CD4-positive, alpha-beta memory T cell (primary cell): Measurements from ENCODE around the gene PDE3B. TPM values are rescaled to one million over a fixed set of nuclear protein-coding genes. Genes with fewer than 3 reads are reported as not detected.

Experiments
- CTCF ChIA-PET: fragments of 350-600 bp; sonication (Branson Sonifier 250); formaldehyde crosslinking; loops from one replicate; lab custom pipeline; 2021; ENCODE audit warnings: inconsistent platforms; ENCODE audit not compliant: partially characterized antibody; lab: Charles Lee
- POLR2A ChIA-PET: fragments of 350-600 bp; sonication (Branson Sonifier 250); formaldehyde crosslinking; loops from one replicate; lab custom pipeline; 2021; ENCODE audit not compliant: partially characterized antibody; lab: Charles Lee
- DNase-seq, 5 donors: peaks; one replicate each; pipeline versions ENCODE4 v3.0.0 to v3.0.0-alpha.2; 2020 to 2022; ENCODE audit warnings: mixed read lengths in 1 of 5
- H3K27ac ChIP-seq: one replicate; pipeline ENCODE4 v1.7.0; 2013; ENCODE audit warnings: low read depth, low read length
- H3K27me3 ChIP-seq: 2 replicates; pipeline ENCODE4 v1.7.0; 2013; ENCODE audit warnings: mild to moderate bottlenecking, low read length, moderate library complexity; ENCODE audit not compliant: insufficient read depth
- H3K36me3 ChIP-seq: 2 replicates; pipeline ENCODE4 v1.7.0; 2013; ENCODE audit warnings: mild to moderate bottlenecking, low read length, moderate library complexity; ENCODE audit not compliant: insufficient read depth
- H3K4me1 ChIP-seq: 2 replicates; pipeline ENCODE4 v1.7.0; 2013; ENCODE audit warnings: mild to moderate bottlenecking, low read length, moderate library complexity; ENCODE audit not compliant: insufficient read depth
- H3K4me3 ChIP-seq, 2 donors: one replicate each; pipeline ENCODE4 v1.7.0; 2013; ENCODE audit warnings: low read length in 2 of 2, mild to moderate bottlenecking in 1 of 2
- H3K9me3 ChIP-seq, 2 donors: one replicate each; pipeline ENCODE4 v1.7.0; 2013; ENCODE audit warnings: low read length in 2 of 2, control low read depth in 1 of 2; ENCODE audit not compliant: control insufficient read depth in 1 of 2
- H3K27ac Mint-ChIP-seq, 7 donors: one replicate each; pipeline ENCODE4 v1.8.0; 2020 to 2021; ENCODE audit warnings: mixed read lengths in 7 of 7, mild to moderate bottlenecking in 6 of 7, inconsistent platforms in 3 of 7, moderate library complexity in 3 of 7
- H3K27me3 Mint-ChIP-seq, 2 donors: one replicate each; pipeline ENCODE4 v1.8.0; 2020 to 2021; ENCODE audit warnings: mixed read lengths in 2 of 2
- H3K36me3 Mint-ChIP-seq, 2 donors: one replicate each; pipeline ENCODE4 v1.8.0; 2020 to 2021; ENCODE audit warnings: mixed read lengths in 2 of 2, inconsistent platforms in 1 of 2, mild to moderate bottlenecking in 1 of 2
- H3K4me1 Mint-ChIP-seq, 4 donors: one replicate each; pipeline ENCODE4 v1.8.0; 2020 to 2021; ENCODE audit warnings: mixed read lengths in 4 of 4, mild to moderate bottlenecking in 1 of 4
- H3K4me3 Mint-ChIP-seq, 8 donors: one replicate each; pipeline ENCODE4 v1.8.0; 2020 to 2021; ENCODE audit warnings: mixed read lengths in 8 of 8, mild to moderate bottlenecking in 7 of 8, moderate library complexity in 6 of 8, inconsistent platforms in 3 of 8
- H3K9me3 Mint-ChIP-seq, 8 donors: one replicate each; pipeline ENCODE4 v1.8.0; 2020 to 2021; ENCODE audit warnings: mixed read lengths in 8 of 8, mild to moderate bottlenecking in 5 of 8, inconsistent platforms in 3 of 8, moderate library complexity in 1 of 8
- intact Hi-C: fragments of 100-400 bp; cut with micrococcal nuclease; formaldehyde crosslinking; loops from one replicate; pipeline ENCODE4 v1.15.1; 2023
- polyA plus RNA-seq, 2 donors: library from polyadenylated mRNA; unstranded; fragments of 300-500 nt; fragmentation: Illumina TruSeq; gene quantifications; one replicate each; pipeline ENCODE4 v1.2.3, GENCODE V29; 2021
- total RNA-seq, 2 experiments: library from RNA; stranded (reverse); gene quantifications; one replicate each; pipeline ENCODE4 v1.2.3, GENCODE V29; 2021

Gene PDE3B
- total and polyA plus RNA-seq, 4 experiments from 2014 or later: 34.1 to 222 (median 131) TPM

DNA sequence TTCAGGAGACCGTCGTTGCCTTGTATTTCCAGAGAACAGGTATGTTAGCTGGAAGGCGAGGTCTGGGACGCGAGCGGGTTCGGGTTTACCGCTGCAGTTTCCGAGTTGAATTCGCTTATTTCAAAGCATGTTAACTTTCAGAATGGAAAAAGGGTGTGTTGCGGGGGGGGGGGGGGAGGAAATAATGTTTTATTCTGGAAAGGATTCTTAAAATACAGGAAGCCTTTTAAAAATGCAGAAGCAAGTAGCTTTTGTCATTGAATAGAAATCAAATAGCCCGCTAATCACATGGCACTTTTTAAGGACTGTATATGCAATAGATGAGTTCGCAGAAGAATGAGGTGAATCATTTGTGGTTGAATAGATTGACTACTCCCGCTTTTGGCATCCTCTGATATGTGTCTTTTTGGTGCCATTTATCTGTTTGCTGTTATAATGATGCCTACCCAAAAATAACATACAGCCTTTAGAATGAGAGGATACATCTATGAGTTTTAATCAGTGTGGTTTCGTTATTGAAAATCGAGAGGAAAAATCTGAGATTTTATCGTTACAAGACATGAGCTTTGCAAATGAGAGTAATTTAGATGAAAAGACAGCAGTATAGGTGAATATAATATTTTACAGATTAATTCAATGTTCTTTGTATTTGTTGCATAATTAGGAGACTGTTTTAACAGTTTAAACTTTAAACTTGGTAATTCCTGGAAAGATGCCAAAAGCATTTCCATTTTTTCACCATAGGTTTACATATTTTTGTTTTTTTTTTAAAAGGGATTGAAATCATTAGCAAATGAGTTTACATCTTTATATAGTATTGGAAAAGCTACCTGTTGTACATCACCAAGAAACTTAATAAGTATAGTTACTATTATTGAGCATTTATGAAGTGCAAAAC, 1.7 kb downstream of the PDE3B start:
- Histone ChIP-seq H3K4me1 (peaks cover 67% of the 10 kb centered on the region), H3K27ac (peak overlapping the region; percentile 68), H3K36me3 (no peaks in the 10 kb centered on the region), H3K9me3 (no peaks in the 10 kb centered on the region), H3K27me3 (no peaks in the 10 kb centered on the region), H3K4me3 (peak overlapping the region; percentile 89 to 95)
- intact Hi-C loops: loop anchor here (1.0 to 5.0 kb wide), 5 partner anchors 14 to 259 kb away; partner anchors contain the start of gene CYP2R1
- Mint-ChIP-seq H3K4me3 (peak overlapping the region; percentile 91 to 97 (median 95)), H3K36me3 (peaks cover 18 to 31% of the 10 kb centered on the region in 2 donors), H3K27me3 (peaks cover 0 to 4% of the 10 kb centered on the region in 2 donors), H3K4me1 (peaks cover 45 to 70% (median 58%) of the 10 kb centered on the region in 4 donors), H3K27ac (peak overlapping the region; percentile 25 to 94 (median 91)), H3K9me3 (no peaks in the 10 kb centered on the region)
- DNase-seq: peak; percentile 34 to 56 (median 46)
- CTCF ChIA-PET: interaction anchor here (0.7 to 4.4 kb wide), 34 partner anchors 8 to 262 kb away, joined by 3 to 52 read pairs (median 5); partner anchors contain the start of genes CYP2R1 and PSMA1
- POLR2A ChIA-PET: interaction anchor here (0.7 to 6.2 kb wide), 41 partner anchors 9 to 262 kb away, joined by 3 to 168 read pairs (median 6); partner anchors contain the start of genes COPB1, CYP2R1 and PSMA1

GRCh38 chr11:14645985-14646900, 2.6 kb downstream of the PDE3B start:
- Mint-ChIP-seq H3K36me3 (peaks cover 25 to 37% of the 10 kb centered on the region in 2 donors), H3K4me1 (peaks cover 47 to 69% (median 58%) of the 10 kb centered on the region in 4 donors), H3K27me3 (peaks cover 0 to 4% of the 10 kb centered on the region in 2 donors), H3K9me3 (no peaks in the 10 kb centered on the region), H3K4me3 (peak overlapping the region; percentile 91 to 97 (median 95)), H3K27ac (peak overlapping the region in 6 of 7 donors; percentile 25 to 93 (median 74))
- CTCF ChIA-PET: interaction anchor here (0.6 to 4.4 kb wide), 14 partner anchors 12 to 300 kb away, joined by 3 to 52 read pairs (median 8); no protein-coding TSS in a partner anchor
- intact Hi-C loops: loop anchor here (1.0 to 5.0 kb wide), 5 partner anchors 13 to 258 kb away; partner anchors contain the start of gene CYP2R1
- DNase-seq: peak in 1 of 5 donors; percentile 31
- Histone ChIP-seq H3K36me3 (no peaks in the 10 kb centered on the region), H3K27me3 (no peaks in the 10 kb centered on the region), H3K4me3 (peak overlapping the region; percentile 89 to 95), H3K27ac (peak overlapping the region; percentile 68), H3K4me1 (peaks cover 66% of the 10 kb centered on the region), H3K9me3 (no peaks in the 10 kb centered on the region)
- POLR2A ChIA-PET: interaction anchor here (1.4 to 6.2 kb wide), 18 partner anchors 8 to 261 kb away, joined by 3 to 168 read pairs (median 21); partner anchors contain the start of genes COPB1, CYP2R1 and PSMA1

- Histone ChIP-seq H3K4me1 (peaks cover 66% of the 10 kb centered on the region), H3K36me3 (no peaks in the 10 kb centered on the region), H3K27ac (no peak overlapping the region), H3K4me3 (no peak overlapping the region), H3K27me3 (no peaks in the 10 kb centered on the region), H3K9me3 (no peaks in the 10 kb centered on the region)
- DNase-seq: no peak
- H3K36me3 Mint-ChIP-seq: peaks cover 30 to 32% of the 10 kb centered on the region in 2 donors
- peaks cover 0 to 4% of the 10 kb centered on the region in 2 donors for H3K27me3 Mint-ChIP-seq
- ChIA-PET POLR2A (interaction anchor here (0.6 to 2.0 kb wide), 5 partner anchors 18 to 220 kb away, joined by 3 to 6 read pairs (median 3); no protein-coding TSS in a partner anchor), CTCF (interaction anchor here (0.7 to 1.4 kb wide), 2 partner anchors 242 to 258 kb away, joined by 4 to 8 read pairs; no protein-coding TSS in a partner anchor)
- peaks cover 0 to 2% (median 0%) of the 10 kb centered on the region in 8 donors for H3K9me3 Mint-ChIP-seq
- H3K27ac Mint-ChIP-seq: peak overlapping the region in 1 of 7 donors; percentile 39
- H3K4me1 Mint-ChIP-seq: peaks cover 48 to 85% (median 66%) of the 10 kb centered on the region in 4 donors
- H3K4me3 Mint-ChIP-seq: peak overlapping the region in 5 of 8 donors; percentile 22 to 74 (median 47)
- intact Hi-C loops: no loop called here
These were observed 6.5 kb downstream of the PDE3B start for GRCh38 chr11:14650064-14650463.

DNA sequence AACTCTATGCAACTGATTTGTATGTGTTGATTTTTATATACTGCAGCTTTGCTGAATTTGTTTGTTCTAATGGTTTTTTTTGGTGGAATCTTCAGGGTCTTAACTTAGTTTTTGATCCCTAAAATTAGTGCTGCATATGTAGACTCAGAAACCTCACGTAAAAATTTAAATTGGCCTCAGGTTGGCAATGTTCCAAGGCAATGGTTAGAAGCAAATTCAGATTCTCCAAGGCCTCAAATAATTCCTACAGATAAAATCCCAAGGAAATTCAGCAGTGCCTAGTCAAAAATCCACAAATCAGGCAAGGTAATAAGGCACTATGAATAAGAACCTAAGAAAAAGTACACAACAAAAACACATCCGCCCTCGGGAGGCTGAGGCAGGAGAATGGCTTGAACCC, 9.5 kb downstream of the PDE3B start:
- Histone ChIP-seq H3K4me1 (peaks cover 52% of the 10 kb centered on the region), H3K9me3 (no peaks in the 10 kb centered on the region), H3K27ac (no peak overlapping the region), H3K27me3 (no peaks in the 10 kb centered on the region), H3K36me3 (peaks cover 4% of the 10 kb centered on the region), H3K4me3 (no peak overlapping the region)
- no peak for DNase-seq
- H3K27ac Mint-ChIP-seq: no peak overlapping the region
- peaks cover 49 to 81% (median 63%) of the 10 kb centered on the region in 4 donors for H3K4me1 Mint-ChIP-seq
- H3K4me3 Mint-ChIP-seq: peak overlapping the region in 1 of 8 donors; percentile 17
- peaks cover 0 to 2% (median 0%) of the 10 kb centered on the region in 8 donors for H3K9me3 Mint-ChIP-seq
- intact Hi-C loops: no loop called here
- CTCF ChIA-PET: interaction anchor here (1.0 to 1.2 kb wide), 2 partner anchors 8 to 254 kb away, joined by 3 to 7 read pairs; no protein-coding TSS in a partner anchor
- H3K27me3 Mint-ChIP-seq: peaks cover 0 to 1% of the 10 kb centered on the region in 2 donors
- POLR2A ChIA-PET: interaction anchor here (1.4 to 1.6 kb wide), 2 partner anchors 8 to 111 kb away, joined by 3 to 7 read pairs; no protein-coding TSS in a partner anchor
- H3K36me3 Mint-ChIP-seq: peaks cover 36 to 38% of the 10 kb centered on the region in 2 donors

GRCh38 chr11:14655435-14655834, 11.8 kb downstream of the PDE3B start:
- Histone ChIP-seq H3K4me1 (peaks cover 29% of the 10 kb centered on the region), H3K4me3 (no peak overlapping the region), H3K9me3 (no peaks in the 10 kb centered on the region), H3K27ac (no peak overlapping the region), H3K36me3 (peaks cover 6% of the 10 kb centered on the region), H3K27me3 (no peaks in the 10 kb centered on the region)
- peaks cover 40 to 68% (median 50%) of the 10 kb centered on the region in 4 donors for H3K4me1 Mint-ChIP-seq
- DNase-seq: no peak
- POLR2A ChIA-PET: interaction anchor here (0.6 to 1.6 kb wide), 5 partner anchors 9 to 259 kb away, joined by 3 to 6 read pairs (median 3); partner anchors contain the start of gene PDE3B
- H3K27me3 Mint-ChIP-seq: no peaks in the 10 kb centered on the region
- peaks cover 0 to 2% (median 0%) of the 10 kb centered on the region in 8 donors for H3K9me3 Mint-ChIP-seq
- peak overlapping the region in 1 of 8 donors; percentile 51 for H3K4me3 Mint-ChIP-seq
- H3K27ac Mint-ChIP-seq: peak overlapping the region in 1 of 7 donors; percentile 53
- CTCF ChIA-PET: no interaction called here
- peaks cover 38 to 42% of the 10 kb centered on the region in 2 donors for H3K36me3 Mint-ChIP-seq
- intact Hi-C loops: no loop called here
